AG04450 (cell line): ENCODE results near the gene CLDN22. TPM values are rescaled to one million over a fixed set of nuclear protein-coding genes. Genes with fewer than 3 reads are reported as not detected.
A peak's percentile ranks its signal among the peaks of the same experiment; 100 is the strongest.

Experiments used
- CTCF ChIA-PET: fragments of 300-600, 350-600 bp; formaldehyde crosslinking; extraction: SDS; loops from one replicate; lab custom pipeline; 2022; ENCODE audit warnings: antibody characterized with exemption, inconsistent platforms; lab: Charles Lee
- POLR2A ChIA-PET: fragments of 350-600 bp; formaldehyde crosslinking; extraction: SDS; loops from one replicate; lab custom pipeline; 2021; ENCODE audit warnings: antibody characterized with exemption, inconsistent platforms; lab: Yijun Ruan, JAX
- DNase-seq: peaks from one replicate; pipeline ENCODE4 v3.0.0-alpha.2; 2011; ENCODE audit warnings: low read depth, low spot score
- H3K27ac ChIP-seq: one replicate; pipeline ENCODE4 v1.5.1; 2012; ENCODE audit warnings: low read depth, low read length, control low read depth
- H3K27me3 ChIP-seq: one replicate; pipeline ENCODE4 v1.6.0; 2012; ENCODE audit warnings: low read length; ENCODE audit not compliant: control insufficient read depth, insufficient read depth
- H3K4me3 ChIP-seq: 2 replicates; pipeline ENCODE4 v1.5.1; 2011; ENCODE audit warnings: mild to moderate bottlenecking, low read depth, low read length, control low read depth
- H3K9me3 ChIP-seq: 2 replicates; pipeline ENCODE4 v1.5.1; 2012; ENCODE audit warnings: low read length; ENCODE audit not compliant: control insufficient read depth, insufficient read depth
- polyA plus RNA-seq: library from polyadenylated mRNA; depleted of rRNA; stranded (reverse); fragments of >200 nt; gene quantifications from 2 replicates; pipeline ENCODE4 v1.2.3, GENCODE V29; 2011
- TF ChIP-seq, protein P1 (sequence below): IDR thresholded peaks from 2 replicates; pipeline ENCODE4 v1.5.1; 2011; ENCODE audit warnings: low read depth, low read length, control low read depth, inconsistent platforms

CLDN22 gene
- polyA plus RNA-seq, 1 experiment: not detected

GRCh38 chr4:183362916-183363542 is 43.0 kb upstream of the CLDN22 start:
- H3K9me3 ChIP-seq: 0 out of 2 replicates have a peak, but pooled peaks cover 3% of the 10 kb centered on the region
- ChIA-PET POLR2A (no interaction called here), CTCF (interaction anchor here (0.6 to 1.0 kb wide), 3 partner anchors 16 to 36 kb away, joined by 3 to 4 read pairs (median 3); no protein-coding TSS in a partner anchor)
- H3K27me3 ChIP-seq: no peaks in the 10 kb centered on the region
- H3K27ac ChIP-seq: no peak overlapping the region
- TF ChIP-seq, protein P1, sequence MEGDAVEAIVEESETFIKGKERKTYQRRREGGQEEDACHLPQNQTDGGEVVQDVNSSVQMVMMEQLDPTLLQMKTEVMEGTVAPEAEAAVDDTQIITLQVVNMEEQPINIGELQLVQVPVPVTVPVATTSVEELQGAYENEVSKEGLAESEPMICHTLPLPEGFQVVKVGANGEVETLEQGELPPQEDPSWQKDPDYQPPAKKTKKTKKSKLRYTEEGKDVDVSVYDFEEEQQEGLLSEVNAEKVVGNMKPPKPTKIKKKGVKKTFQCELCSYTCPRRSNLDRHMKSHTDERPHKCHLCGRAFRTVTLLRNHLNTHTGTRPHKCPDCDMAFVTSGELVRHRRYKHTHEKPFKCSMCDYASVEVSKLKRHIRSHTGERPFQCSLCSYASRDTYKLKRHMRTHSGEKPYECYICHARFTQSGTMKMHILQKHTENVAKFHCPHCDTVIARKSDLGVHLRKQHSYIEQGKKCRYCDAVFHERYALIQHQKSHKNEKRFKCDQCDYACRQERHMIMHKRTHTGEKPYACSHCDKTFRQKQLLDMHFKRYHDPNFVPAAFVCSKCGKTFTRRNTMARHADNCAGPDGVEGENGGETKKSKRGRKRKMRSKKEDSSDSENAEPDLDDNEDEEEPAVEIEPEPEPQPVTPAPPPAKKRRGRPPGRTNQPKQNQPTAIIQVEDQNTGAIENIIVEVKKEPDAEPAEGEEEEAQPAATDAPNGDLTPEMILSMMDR: peak; percentile 50
- DNase-seq: no peak
- H3K4me3 ChIP-seq: no peak overlapping the region

DNA sequence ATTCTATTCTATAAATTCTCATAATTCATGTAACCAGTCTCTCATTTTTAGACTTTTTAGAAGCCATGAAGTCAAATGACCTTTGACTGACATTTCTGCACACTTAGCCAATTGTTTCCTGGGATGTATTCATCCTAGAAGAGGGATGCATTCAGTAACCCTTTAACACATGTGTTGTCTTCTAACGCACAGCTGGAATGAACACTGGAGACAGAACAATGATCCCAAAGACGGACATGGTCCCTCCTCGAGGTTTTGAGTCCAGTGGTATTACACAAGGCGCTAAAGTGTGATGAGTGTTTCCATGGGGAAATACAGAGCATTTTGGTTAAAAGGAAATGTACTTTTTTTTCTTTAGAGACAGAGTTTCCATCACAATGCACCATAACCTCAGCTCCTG is 42.0 kb upstream of the CLDN22 start:
- TF ChIP-seq, protein P1: no peak
- 0 out of 2 replicates have a peak, but pooled peaks cover 3% of the 10 kb centered on the region for H3K9me3 ChIP-seq
- POLR2A ChIA-PET: no interaction called here
- no peak overlapping the region for H3K4me3 ChIP-seq
- H3K27me3 ChIP-seq: no peaks in the 10 kb centered on the region
- no peak for DNase-seq
- CTCF ChIA-PET: no interaction called here
- no peak overlapping the region for H3K27ac ChIP-seq

DNA sequence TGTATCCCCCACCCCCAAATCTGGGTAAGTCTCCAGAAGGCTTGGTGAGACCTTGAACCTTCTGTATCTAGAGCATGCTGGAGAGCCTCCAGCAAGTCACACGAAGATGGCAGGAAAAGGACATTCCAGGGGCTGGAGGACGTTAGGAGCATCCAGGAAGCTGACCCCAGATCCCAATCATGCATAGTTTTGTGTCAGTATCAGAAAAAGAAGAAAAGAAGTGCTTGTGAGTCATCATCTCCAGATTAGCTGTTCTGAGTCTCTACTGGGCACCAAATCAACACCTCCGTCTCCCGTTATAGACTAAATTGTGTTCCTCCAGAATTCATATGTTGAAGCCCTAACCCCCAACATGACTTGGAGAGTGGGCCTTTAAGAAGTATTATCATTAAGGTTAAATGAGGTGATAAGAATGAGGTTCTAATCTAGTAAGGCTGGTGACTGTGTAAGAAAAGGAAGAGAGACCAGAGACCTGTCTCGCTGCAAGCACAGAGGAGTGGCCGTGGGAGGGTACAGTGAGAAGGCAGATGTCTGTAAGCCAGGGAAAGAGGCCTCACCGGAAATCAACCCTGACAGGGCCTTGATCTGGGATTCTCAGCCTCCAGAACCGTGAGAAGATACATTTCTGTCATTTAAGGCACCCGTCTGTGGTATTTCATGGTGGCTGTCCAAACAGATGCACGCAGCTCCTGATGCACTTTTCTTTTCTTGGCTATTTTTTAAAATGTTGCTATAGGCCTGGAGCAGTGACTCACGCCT is 40.3 kb upstream of the CLDN22 start:
- DNase-seq: no peak
- Histone ChIP-seq H3K27me3 (no peaks in the 10 kb centered on the region), H3K9me3 (0 out of 2 replicates have a peak, but pooled peaks cover 3% of the 10 kb centered on the region), H3K4me3 (no peak overlapping the region), H3K27ac (no peak overlapping the region)
- TF ChIP-seq, protein P1: no peak
- ChIA-PET CTCF (no interaction called here), POLR2A (no interaction called here)

DNA sequence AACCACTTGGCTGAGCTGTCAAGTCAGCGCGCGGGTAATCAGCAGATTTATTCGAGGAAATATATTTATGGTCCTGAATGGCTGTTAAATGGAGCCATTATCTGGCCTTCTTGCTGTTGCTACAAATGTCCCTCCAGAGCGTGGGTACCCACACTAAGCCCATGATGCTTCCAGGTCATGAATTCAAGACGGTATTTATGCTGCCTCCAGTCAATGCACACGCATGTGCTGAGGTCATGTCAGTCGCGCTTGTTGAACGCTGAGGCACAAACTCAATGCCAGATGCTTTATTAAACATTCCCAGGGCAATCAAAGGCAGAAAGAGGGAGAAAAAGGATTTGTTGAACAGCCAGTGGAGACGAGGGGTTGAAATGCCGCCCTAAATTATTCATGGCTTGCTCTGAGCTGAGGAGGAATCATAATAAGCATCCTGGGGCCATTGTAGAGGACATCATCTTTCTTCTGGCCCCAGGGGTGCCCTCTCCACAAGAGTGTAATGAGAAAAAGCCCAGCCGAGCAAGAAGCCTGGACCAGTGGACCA is 38.2 kb upstream of the CLDN22 start:
- no peaks in the 10 kb centered on the region for H3K27me3 ChIP-seq
- ChIA-PET CTCF (no interaction called here), POLR2A (no interaction called here)
- no peak overlapping the region for H3K27ac ChIP-seq
- TF ChIP-seq, protein P1: no peak
- 0 out of 2 replicates have a peak, but pooled peaks cover 3% of the 10 kb centered on the region for H3K9me3 ChIP-seq
- DNase-seq: no peak
- no peak overlapping the region for H3K4me3 ChIP-seq
